Measurements from ENCODE around the gene PAOX. TPM values are rescaled to one million over a fixed set of nuclear protein-coding genes. Genes with fewer than 3 reads are reported as not detected.

The PAOX gene
- total and polyA plus RNA-seq, 2 experiments from 2014 or later: 4.1 to 8.7 TPM

- TF ChIP-seq, protein P1, sequence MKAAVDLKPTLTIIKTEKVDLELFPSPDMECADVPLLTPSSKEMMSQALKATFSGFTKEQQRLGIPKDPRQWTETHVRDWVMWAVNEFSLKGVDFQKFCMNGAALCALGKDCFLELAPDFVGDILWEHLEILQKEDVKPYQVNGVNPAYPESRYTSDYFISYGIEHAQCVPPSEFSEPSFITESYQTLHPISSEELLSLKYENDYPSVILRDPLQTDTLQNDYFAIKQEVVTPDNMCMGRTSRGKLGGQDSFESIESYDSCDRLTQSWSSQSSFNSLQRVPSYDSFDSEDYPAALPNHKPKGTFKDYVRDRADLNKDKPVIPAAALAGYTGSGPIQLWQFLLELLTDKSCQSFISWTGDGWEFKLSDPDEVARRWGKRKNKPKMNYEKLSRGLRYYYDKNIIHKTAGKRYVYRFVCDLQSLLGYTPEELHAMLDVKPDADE (IDR thresholded peaks at IDR 0.05): no peak
- no peak for TF ChIP-seq CTCF (conservative IDR thresholded peaks at IDR 0.05; ENCODE audit: low read depth in 2 of 2)
- TF ChIP-seq ZNF462 (CRISPR knock-in tag; IDR thresholded peaks at IDR 0.05): no peak
These were observed 25.0 kb upstream of the PAOX start (continued) for GRCh38 chr10:133353988-133354605.

DNA sequence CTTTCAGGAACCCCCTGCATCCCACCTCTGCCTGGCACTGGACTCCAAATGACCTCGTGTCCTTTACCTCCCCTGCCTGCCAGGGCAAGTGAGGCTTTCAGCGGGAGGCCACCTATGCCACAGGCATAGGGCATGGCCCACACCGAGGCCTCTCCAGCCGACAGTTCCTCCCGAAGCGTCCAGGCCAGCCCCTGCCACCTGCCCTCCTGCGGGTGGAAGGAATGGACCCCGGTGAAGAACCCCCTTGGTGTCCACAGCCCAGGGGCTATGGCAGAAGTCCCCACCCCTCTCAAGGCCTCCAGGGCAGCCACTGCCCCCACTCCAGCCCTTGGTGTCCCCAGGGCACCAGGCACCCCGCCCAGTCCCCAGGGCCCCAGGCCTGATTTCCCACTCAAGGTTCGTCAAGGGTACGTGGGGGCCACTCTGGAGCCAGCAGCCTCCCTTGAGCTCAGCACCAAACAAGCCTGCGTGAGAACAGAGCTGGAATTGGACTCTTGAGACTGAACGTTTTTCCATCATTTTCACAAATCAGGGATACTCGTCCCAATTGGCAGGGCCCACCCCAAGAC, 24.3 kb upstream of the PAOX start:
- Histone ChIP-seq H3K36me3 (ENCODE audit: insufficient read depth) (no peaks in the 10 kb centered on the region), H3K27me3 (ENCODE audit: insufficient read depth) (peaks cover under 1% of the 10 kb centered on the region; the same call in 1 of the 2 replicates), H4K20me1 (replicated peaks; ENCODE audit: insufficient read depth) (no peaks in the 10 kb centered on the region; the same call in 1 of the 2 replicates), H3K9me2 (ENCODE audit: insufficient read depth) (no peaks in the 10 kb centered on the region), H2AFZ (no peak overlapping the region), H3F3A (replicated peaks; ENCODE audit: low read depth) (0 out of 2 replicates have a peak, but pooled peaks cover 3% of the 10 kb centered on the region), H3K4me3 (no peak overlapping the region), H3K27ac (ENCODE audit: low read depth) (no peak overlapping the region), H3K79me2 (replicated peaks; ENCODE audit: insufficient read depth) (0 out of 2 replicates have a peak, but pooled peaks cover 4% of the 10 kb centered on the region), H3K4me2 (no peak overlapping the region), H3K4me1 (ENCODE audit: insufficient read depth) (no peaks in the 10 kb centered on the region)
- Mint-ChIP-seq H3K27me3 (ENCODE audit: insufficient read depth, low read depth, poor library complexity) (peaks cover 18% of the 10 kb centered on the region), H3K36me3 (ENCODE audit: low read depth) (no peaks in the 10 kb centered on the region), H3K27ac (no peak overlapping the region), H3K4me1 (no peaks in the 10 kb centered on the region; the same call in 2 of the 3 replicates), H3K4me3 (no peak overlapping the region), H3K9me3 (no peaks in the 10 kb centered on the region)
- DNase-seq (ENCODE audit: low spot score): no peak
- no peak for TF ChIP-seq ZNF331 (CRISPR knock-in tag; IDR thresholded peaks at IDR 0.05; ENCODE audit: low read depth)
- no peak for ATAC-seq

All from GM23338 (cell line).